HUDEP-2 (cell line): Measurements from ENCODE around the gene NOSIP.
A peak's percentile ranks its signal among the peaks of the same experiment; 100 is the strongest.

Source experiments
- DNase-seq, 76 experiments: peaks; one replicate each; lab custom pipeline; 2025; ENCODE audit not compliant: unreplicated experiment in 76 of 76; lab: John Stamatoyannopoulos, UW

The NOSIP gene

DNA sequence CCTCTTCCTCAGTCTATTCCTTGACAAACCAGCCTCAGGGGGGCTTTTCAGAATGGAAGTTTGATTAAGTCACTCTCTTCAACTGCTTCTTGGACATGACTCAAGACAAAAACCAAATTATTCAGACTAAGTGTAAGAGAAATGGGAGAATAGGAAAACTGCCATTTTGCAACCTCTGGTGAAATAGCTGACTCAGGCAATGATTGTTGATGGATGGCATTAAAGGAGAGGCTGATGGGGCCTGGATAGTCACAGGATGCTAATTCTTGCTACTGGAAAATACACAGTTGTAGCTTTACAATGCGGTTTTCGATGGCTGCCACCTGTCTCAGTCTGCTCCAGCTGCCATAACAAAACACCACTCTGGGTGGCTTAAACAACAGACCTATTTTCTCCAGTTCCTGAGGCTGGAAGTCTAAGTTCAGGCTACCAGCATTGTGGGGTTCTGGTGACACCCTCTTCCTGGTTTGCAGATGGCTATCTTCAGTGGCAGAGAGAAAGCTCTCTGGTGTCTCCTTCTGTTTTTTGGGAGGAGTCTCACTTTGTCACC, 6.1 kb downstream of the NOSIP start:
- DNase-seq = no peak

DNA sequence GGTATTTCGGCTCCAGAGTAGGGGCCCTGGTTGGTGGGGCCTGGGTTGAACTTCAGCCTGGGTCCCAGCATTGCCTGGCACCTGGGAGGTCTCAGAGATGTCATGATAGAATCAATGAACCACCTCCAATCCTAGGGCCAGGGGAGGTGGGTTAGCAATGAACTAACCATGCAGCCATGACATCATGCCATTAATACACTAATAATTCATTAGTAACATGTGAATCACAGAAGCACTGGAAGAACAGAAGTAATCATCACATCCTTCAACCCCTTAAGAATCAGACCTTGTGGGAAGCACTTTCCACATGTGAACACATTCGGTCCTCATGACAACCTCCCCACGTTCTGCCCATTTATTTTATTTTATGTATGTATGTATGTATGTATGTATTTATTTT, 6.9 kb downstream of the NOSIP start:
- no peak for DNase-seq

- no peak for DNase-seq
Measured at GRCh38 chr19:49573009-49573408, 7.3 kb downstream of the NOSIP start.

DNA sequence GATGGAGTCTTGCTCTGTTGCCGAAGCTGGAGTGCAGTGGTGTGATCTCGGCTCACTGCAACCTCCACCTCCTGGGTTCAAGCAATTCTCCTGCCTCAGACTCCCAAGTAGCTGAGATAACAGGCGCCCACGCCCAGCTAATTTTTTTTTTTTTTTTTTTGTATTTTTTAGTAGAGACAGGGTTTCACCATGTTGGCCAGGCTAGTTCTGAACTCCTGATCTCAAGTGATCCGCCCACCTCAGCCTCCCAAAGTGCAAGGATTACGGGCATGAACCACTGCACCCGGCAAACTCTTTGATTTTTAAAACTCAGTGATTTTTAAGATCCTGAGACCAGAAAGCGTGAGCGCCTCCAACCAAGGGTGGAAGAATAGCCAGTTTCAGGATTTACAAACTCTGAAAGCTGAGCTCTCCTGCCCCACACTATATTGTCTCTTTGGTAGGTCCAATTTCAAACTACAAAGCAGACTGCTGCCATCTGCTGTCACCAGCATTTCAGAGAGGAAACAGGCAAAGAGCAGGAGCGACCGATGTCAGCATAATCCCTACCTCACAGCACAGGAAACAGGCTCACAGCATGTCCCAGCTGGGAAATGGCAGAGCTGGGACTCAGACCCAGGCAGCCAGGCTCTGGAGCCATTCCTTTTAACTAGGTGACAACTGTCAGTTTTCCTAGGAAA, 9.2 kb downstream of the NOSIP start:
- peak in 16 of 76 experiments; percentile 10 to 51 (median 25) for DNase-seq

DNA sequence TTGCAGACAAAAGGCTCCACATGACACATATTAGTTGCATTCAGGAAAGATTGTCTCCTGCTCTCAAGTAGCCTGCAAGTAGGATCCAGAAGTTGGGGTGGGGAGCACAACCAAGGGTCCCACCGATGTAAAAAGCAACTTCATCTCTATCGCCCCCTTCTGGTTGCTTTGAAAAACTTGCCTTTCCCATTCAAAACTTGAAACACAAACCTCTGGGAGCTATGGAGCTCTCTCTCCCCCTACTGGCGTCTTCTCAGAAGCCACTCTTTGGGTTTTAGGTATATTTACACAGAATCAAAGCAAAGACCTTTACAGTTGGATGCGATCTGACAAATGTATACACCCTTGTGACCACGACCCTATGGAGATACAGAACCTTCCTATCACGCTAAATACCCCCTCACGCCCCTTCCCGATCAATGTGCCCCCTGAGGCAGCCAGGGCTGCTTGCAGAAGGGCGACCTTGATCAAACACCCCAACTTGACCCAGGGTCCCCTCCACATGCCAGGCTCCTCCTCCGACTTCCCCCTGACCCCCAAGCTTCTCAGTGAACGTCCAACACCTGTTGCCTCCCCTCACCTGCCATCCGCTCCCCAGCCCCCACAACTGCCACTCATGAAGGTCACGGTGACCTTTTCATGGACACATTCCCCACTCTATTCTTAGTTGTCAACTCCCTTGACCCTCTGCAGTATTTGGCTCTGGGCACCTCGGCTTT, 10.1 kb downstream of the NOSIP start:
- DNase-seq = peak in 63 of 76 experiments; percentile 9 to 88 (median 69)

GRCh38 chr19:49567861-49568441, 12.4 kb downstream of the NOSIP start:
- DNase-seq = peak in 42 of 76 experiments; percentile 12 to 76 (median 42)

DNA sequence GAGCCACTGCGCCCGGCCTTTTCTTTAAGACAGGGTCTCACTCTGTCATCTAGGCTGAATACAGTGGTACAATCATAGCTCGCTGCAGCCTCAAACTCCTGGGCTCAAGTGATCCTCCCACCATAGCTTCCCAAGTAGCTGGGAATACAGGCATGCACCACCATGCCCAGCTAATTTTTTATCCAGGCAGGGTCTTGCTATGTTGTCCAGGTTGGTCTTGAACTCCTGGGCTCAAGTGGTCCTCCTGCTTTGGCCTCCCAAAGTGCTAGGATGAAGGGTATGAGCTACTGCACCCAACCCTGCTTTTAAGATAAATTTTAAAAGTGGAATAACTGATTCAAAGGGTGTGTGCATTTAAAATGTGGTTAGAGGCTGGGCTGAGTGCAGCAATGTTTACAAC, 14.1 kb downstream of the NOSIP start:
- no peak for DNase-seq

DNA sequence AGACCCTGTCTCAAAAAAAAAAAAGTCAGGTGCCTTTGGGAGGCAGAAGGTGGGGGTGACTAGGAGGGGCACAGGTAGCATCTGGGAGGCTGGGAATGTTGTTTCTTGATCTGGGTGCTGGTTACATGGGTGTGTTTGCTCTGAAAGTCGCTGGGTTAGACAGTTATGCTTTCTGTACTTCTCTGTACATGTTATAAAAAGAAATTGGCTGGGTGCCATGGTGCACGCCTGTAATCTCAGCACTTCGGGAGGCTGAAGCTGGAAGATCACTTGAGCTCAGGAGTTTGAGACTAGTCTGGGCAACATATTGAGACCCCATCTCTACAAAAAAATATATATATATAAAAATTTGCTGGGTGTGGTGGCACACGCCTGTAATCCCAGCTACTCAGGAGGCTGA, 15.1 kb downstream of the NOSIP start:
- DNase-seq = peak in 5 of 76 experiments; percentile 7 to 24 (median 17)

- DNase-seq = peak in 17 of 76 experiments; percentile 12 to 58 (median 30)
Measured at GRCh38 chr19:49564616-49565045, 15.7 kb downstream of the NOSIP start.

- no peak for DNase-seq
Measured at GRCh38 chr19:49560358-49560900, 19.9 kb downstream of the NOSIP start.

GRCh38 chr19:49559928-49560327, 20.4 kb downstream of the NOSIP start:
- DNase-seq = no peak

- no peak for DNase-seq
Measured at GRCh38 chr19:49559443-49559842, 20.9 kb downstream of the NOSIP start.

GRCh38 chr19:49558591-49558990, 21.8 kb downstream of the NOSIP start:
- no peak for DNase-seq

- DNase-seq = no peak
Measured at GRCh38 chr19:49557641-49558325, 22.6 kb downstream of the NOSIP start.

GRCh38 chr19:49556412-49557398, 23.7 kb downstream of the NOSIP start:
- DNase-seq = no peak

GRCh38 chr19:49555600-49556411, 24.6 kb downstream of the NOSIP start:
- peak in 44 of 76 experiments; percentile 18 to 78 (median 58) for DNase-seq

DNA sequence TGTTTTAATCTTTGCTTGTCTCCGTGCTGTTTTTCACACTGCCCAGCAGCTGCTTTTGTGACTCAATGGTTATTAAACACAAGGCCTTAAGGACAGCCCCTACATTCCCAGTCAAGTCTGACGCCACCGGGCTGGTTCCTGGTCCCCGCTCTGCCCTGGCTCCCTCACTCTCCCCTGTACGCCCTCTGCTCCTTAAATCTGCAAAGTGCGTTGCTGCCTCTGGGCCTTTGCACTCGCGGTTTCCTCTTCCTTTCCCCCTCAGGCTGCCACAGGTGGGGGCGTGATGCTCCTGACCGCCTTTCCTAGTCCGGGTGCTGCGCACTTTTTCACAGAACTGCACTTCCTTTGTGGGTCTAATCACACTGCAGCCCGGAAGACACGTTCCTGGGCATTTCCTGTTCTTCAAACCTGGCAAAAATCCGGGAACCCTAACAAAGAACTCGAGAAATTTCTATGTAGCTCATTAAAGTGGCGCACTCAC, 25.6 kb downstream of the NOSIP start:
- DNase-seq = no peak
